Endodermal cell (in vitro differentiated cells): ENCODE measurements around the gene JARID2. TPM values are rescaled to one million over a fixed set of nuclear protein-coding genes. Genes with fewer than 3 reads are reported as not detected.

ENCODE experiments used
- DNase-seq: peaks from one replicate; pipeline ENCODE4 v3.0.0-alpha.2; 2017
- H3K27ac ChIP-seq: 2 replicates; pipeline ENCODE4 v1.5.1; 2013; ENCODE audit warnings: mild to moderate bottlenecking, low read depth, low read length, moderate library complexity
- H3K27me3 ChIP-seq: 2 replicates; pipeline ENCODE4 v1.6.1; 2013; ENCODE audit warnings: mild to moderate bottlenecking, low read length, moderate library complexity; ENCODE audit not compliant: insufficient read depth, control insufficient read depth, poor library complexity, severe bottlenecking
- H3K36me3 ChIP-seq: 2 replicates; pipeline ENCODE4 v1.7.0; 2013; ENCODE audit warnings: mild to moderate bottlenecking, low read length, moderate library complexity; ENCODE audit not compliant: control insufficient read depth, insufficient read depth
- H3K4me1 ChIP-seq: one replicate; pipeline ENCODE4 v1.7.0; 2013; ENCODE audit warnings: low read length; ENCODE audit not compliant: control insufficient read depth, insufficient read depth
- H3K4me3 ChIP-seq: 2 replicates; pipeline ENCODE4 v1.5.1; 2013; ENCODE audit warnings: mild to moderate bottlenecking, low read length, moderate library complexity
- H3K9ac ChIP-seq: 2 replicates; pipeline ENCODE4 v1.6.1; 2013; ENCODE audit warnings: mild to moderate bottlenecking, low read length, moderate library complexity; ENCODE audit not compliant: poor library complexity, severe bottlenecking; ENCODE audit errors: extremely low read depth
- H3K9me3 ChIP-seq: 2 replicates; pipeline ENCODE4 v1.6.1; 2013; ENCODE audit warnings: mild to moderate bottlenecking, low read length, moderate library complexity; ENCODE audit not compliant: control insufficient read depth
- H3K27ac Mint-ChIP-seq: 2 replicates; pipeline ENCODE4 v1.8.0; 2020; ENCODE audit warnings: mixed read lengths
- H3K27me3 Mint-ChIP-seq: 2 replicates; pipeline ENCODE4 v1.8.0; 2021; ENCODE audit warnings: mild to moderate bottlenecking, mixed read lengths; ENCODE audit not compliant: insufficient read depth
- H3K36me3 Mint-ChIP-seq: 2 replicates; pipeline ENCODE4 v1.8.0; 2020; ENCODE audit warnings: low read depth, mixed read lengths
- H3K4me1 Mint-ChIP-seq: 2 replicates; pipeline ENCODE4 v1.8.0; 2020; ENCODE audit warnings: mixed read lengths
- H3K4me3 Mint-ChIP-seq: 2 replicates; pipeline ENCODE4 v1.8.0; 2020; ENCODE audit warnings: mild to moderate bottlenecking, moderate library complexity, mixed read lengths
- H3K9me3 Mint-ChIP-seq: 2 replicates; pipeline ENCODE4 v1.8.0; 2020; ENCODE audit warnings: mild to moderate bottlenecking, mixed read lengths
- WGBS, 2 experiments: methylation state at CpG; one replicate each; pipeline versions ENCODE4 v1.1.5 to v1.1.7; 2013; ENCODE audit warnings: missing lambda C conversion rate in 2 of 2, mixed read lengths in 1 of 2; ENCODE audit not compliant: insufficient coverage in 1 of 2, insufficient read length in 1 of 2; 5-methylcytosine and 5-hydroxymethylcytosine counted together
- total RNA-seq, 2 donors: library from RNA; stranded (reverse); fragmentation: NEBNext Ultra II Directional in 1 of 2; extraction: Animal tissue kit (Norgen Biotek cat#: 25700) in 1 of 2; gene quantifications; 2 replicates in 1 of 2; 3 replicates in 1 of 2; pipeline ENCODE4 v1.2.1, GENCODE V29; 2021
- TF ChIP-seq, protein P1 (sequence below): fragments of 200-600 bp; sonication (generic); conservative IDR thresholded peaks from 2 replicates; pipeline ENCODE4 v1.5.0; 2021; ENCODE audit warnings: antibody characterized with exemption, mild to moderate bottlenecking

Gene JARID2
- total RNA-seq, 2 donors from 2014 or later, result 42.5 to 77.0 TPM

DNA sequence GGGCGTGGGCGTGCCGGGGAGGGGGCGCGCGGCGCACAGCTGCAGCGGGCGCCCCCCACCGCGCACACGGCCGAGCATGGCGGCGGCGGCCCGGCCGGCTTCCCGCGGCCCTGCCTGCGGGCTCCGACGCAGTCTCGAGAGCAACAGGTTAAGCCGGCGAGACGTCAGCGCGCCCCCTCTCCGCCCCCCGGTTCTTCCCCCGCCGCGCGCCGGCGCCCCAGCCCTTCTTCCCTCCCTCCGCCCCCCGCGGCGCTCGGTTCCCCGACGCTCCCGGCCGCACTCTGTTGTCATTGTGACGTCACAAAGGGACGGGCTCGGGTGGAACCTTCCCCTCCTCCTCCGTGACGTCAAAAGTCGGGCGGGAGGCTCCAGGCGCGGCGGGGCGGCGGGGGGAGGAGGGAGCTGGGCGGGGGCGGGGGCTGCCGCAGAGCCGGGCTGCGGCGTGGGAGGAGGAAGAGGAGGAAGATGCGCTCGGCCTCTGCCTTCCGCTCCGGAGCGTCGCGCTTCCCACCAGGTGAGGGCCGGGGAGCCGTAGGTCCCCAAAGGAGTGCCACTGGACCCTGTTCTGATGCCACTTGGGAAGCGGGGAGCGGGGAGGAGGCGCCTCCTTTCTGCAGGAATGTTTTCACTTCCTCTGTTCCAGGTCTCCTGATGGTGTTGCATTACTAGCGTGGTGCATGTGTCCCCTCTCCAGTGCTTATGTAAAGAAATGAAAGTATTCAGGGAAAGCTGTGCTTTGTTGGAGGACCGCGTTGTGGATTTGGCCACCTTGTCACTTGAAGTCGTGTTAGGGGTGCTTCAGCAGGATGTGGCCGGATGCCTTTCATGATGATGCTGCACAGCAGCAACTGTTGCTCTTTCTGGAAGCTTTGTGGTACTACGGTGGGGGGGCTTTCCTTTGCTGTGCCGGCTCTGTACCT, 2.8 kb downstream of the JARID2 start:
- Histone ChIP-seq H3K9ac (peak overlapping the region; percentile 16), H3K4me1 (peaks cover 4% of the 10 kb centered on the region), H3K36me3 (no peaks in the 10 kb centered on the region), H3K27ac (peak overlapping the region; percentile 80), H3K27me3 (no peaks in the 10 kb centered on the region), H3K4me3 (peak overlapping the region; percentile 82), H3K9me3 (no peaks in the 10 kb centered on the region)
- H3K36me3 Mint-ChIP-seq, result peaks cover 1% of the 10 kb centered on the region
- 1 to 2% methylated on average over 17 to 74 of the region's 83 CpGs for WGBS, 2 experiments
- peaks cover 41% of the 10 kb centered on the region for H3K4me1 Mint-ChIP-seq
- no peaks in the 10 kb centered on the region for H3K27me3 Mint-ChIP-seq
- peak; percentile 96 for DNase-seq
- peak overlapping the region; percentile 89 for H3K4me3 Mint-ChIP-seq
- TF ChIP-seq, protein P1, sequence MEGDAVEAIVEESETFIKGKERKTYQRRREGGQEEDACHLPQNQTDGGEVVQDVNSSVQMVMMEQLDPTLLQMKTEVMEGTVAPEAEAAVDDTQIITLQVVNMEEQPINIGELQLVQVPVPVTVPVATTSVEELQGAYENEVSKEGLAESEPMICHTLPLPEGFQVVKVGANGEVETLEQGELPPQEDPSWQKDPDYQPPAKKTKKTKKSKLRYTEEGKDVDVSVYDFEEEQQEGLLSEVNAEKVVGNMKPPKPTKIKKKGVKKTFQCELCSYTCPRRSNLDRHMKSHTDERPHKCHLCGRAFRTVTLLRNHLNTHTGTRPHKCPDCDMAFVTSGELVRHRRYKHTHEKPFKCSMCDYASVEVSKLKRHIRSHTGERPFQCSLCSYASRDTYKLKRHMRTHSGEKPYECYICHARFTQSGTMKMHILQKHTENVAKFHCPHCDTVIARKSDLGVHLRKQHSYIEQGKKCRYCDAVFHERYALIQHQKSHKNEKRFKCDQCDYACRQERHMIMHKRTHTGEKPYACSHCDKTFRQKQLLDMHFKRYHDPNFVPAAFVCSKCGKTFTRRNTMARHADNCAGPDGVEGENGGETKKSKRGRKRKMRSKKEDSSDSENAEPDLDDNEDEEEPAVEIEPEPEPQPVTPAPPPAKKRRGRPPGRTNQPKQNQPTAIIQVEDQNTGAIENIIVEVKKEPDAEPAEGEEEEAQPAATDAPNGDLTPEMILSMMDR, result peak; percentile 40
- H3K9me3 Mint-ChIP-seq, result no peaks in the 10 kb centered on the region
- H3K27ac Mint-ChIP-seq, result peak overlapping the region; percentile 93

DNA sequence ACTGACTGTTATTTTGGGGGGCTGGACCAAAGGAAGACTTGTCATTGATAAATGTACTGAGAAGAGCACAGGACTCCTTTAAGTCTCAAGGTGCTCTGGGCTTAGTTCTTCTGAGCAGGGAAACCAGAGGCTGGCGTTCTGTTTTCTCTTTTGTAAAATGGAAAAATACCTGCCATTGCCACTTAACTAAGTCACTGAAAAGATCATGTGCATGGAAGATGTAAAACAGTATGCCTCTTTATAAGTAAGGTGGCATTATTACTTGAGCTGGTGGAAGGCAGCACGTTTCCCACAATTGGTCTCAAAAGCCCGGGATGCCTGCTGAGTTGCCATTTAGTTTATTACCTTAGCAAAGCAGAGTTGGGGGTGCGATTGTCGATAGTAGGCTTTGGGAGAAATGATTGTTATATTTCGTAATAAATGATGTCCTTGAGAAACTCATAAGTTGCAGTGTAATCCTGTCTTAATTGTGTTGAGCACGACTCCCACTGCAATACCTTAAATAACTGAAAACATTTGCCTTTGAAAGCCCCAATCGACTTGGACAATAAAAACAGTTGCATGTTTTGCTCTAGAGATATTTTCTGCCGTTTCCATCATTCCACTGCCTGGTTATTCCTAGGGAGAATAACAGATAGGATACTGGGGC, 3.6 kb downstream of the JARID2 start:
- Histone ChIP-seq H3K9me3 (no peaks in the 10 kb centered on the region), H3K27ac (peak overlapping the region; percentile 9), H3K27me3 (no peaks in the 10 kb centered on the region), H3K4me1 (no peaks in the 10 kb centered on the region), H3K36me3 (no peaks in the 10 kb centered on the region), H3K9ac (peak overlapping the region; percentile 16), H3K4me3 (peak overlapping the region; percentile 82)
- Mint-ChIP-seq H3K9me3 (no peaks in the 10 kb centered on the region), H3K27ac (peak overlapping the region; percentile 93), H3K4me3 (peak overlapping the region; percentile 89), H3K36me3 (peaks cover 1% of the 10 kb centered on the region), H3K27me3 (no peaks in the 10 kb centered on the region), H3K4me1 (peaks cover 42% of the 10 kb centered on the region)
- no peak for DNase-seq
- 40 to 43% methylated on average over 5 to 9 of the region's 9 CpGs for WGBS, 2 experiments
- TF ChIP-seq, protein P1, result no peak

DNA sequence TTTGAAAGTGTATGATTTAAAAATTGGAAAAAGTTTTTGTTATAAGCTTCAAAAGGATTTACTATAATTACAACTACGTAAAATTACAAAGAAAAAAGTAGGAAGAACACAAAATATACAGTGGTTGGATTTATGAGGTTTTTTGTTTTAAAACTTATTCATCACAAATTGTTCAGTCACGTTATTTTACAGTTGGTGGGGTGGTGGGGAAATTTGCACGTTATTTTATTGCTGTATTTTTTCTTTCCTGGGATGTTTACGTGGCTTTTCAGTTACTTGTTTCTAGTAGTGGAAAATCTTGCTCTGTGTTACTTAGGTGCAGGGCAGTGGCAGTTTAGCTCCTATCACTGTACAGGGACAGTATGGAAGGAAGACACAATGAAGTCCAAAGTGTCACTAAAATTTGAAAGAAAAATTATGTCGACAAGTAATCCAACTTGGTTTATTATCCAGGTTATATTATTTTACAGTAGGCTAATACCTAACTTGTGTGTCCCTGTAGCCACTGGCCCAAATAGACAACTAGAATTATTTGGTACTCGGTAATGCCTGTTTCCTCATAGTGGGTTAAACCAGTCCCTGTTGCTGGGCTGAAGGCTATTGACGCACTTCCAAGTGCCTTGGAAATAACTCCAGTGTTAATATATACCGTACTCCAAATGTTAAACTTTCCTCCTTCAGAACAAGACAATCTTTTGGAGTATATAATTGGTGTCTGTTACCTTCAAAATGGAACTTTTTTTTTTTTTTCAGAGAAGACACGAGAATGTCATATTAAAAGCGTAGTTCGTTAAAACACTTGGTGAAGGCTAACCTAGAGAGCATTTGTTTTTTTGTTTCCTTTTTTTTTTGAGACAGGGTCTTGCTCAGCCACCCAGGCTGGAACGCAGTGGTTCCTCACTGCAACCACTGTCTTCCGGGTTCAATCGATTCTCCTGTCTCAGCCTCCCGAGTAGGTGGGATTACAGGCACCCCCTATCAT, 4.6 kb downstream of the JARID2 start:
- Histone ChIP-seq H3K36me3 (no peaks in the 10 kb centered on the region), H3K27me3 (no peaks in the 10 kb centered on the region), H3K9me3 (no peaks in the 10 kb centered on the region), H3K27ac (no peak overlapping the region), H3K4me3 (peak overlapping the region; percentile 82), H3K9ac (no peak overlapping the region), H3K4me1 (peaks cover under 1% of the 10 kb centered on the region)
- no peak overlapping the region for H3K27ac Mint-ChIP-seq
- no peaks in the 10 kb centered on the region for H3K9me3 Mint-ChIP-seq
- TF ChIP-seq, protein P1, result no peak
- WGBS, 2 experiments, result 88 to 91% methylated on average over 11 to 15 of the region's 15 CpGs
- no peak for DNase-seq
- H3K36me3 Mint-ChIP-seq, result peaks cover 1% of the 10 kb centered on the region
- H3K4me3 Mint-ChIP-seq, result no peak overlapping the region
- no peaks in the 10 kb centered on the region for H3K27me3 Mint-ChIP-seq
- H3K4me1 Mint-ChIP-seq, result peaks cover 49% of the 10 kb centered on the region
